H1 (cell line): ENCODE data around the gene CLDN9. TPM values are rescaled to one million over a fixed set of nuclear protein-coding genes. Genes with fewer than 3 reads are reported as not detected.

ENCODE experiments used
- ASH2L ChIP-seq: fragments of 200-600, 300-600 bp; sonication (generic); IDR thresholded peaks from one replicate; pipeline ENCODE4 v1.7.1; 2017; ENCODE audit warnings: low read length
- ATF3 ChIP-seq: IDR thresholded peaks from 2 replicates; pipeline ENCODE4 v1.6.1; 2011; ENCODE audit warnings: low read depth, mild to moderate bottlenecking, low read length; ENCODE audit not compliant: insufficient read depth
- BACH1 ChIP-seq: IDR thresholded peaks from 2 replicates; pipeline ENCODE4 v1.6.1; 2012; ENCODE audit warnings: low read length, improper control_type of control experiment
- BRCA1 ChIP-seq: IDR thresholded peaks from 2 replicates; pipeline ENCODE4 v1.6.1; 2012; ENCODE audit warnings: low read depth, low read length, improper control_type of control experiment
- E2F6 ChIP-seq: IDR thresholded peaks from 2 replicates; pipeline ENCODE4 v1.6.1; 2012; ENCODE audit warnings: inconsistent platforms
- EZH2 ChIP-seq: fragments of 200-600 bp; sonication (generic); IDR thresholded peaks from 2 replicates; pipeline ENCODE4 v1.7.1; 2012; ENCODE audit warnings: low read depth, mild to moderate bottlenecking, moderate library complexity, low read length, inconsistent platforms; ENCODE audit not compliant: severe bottlenecking
- GTF2F1 ChIP-seq: IDR thresholded peaks from 2 replicates; pipeline ENCODE4 v1.6.1; 2012; ENCODE audit warnings: low read depth, low read length, improper control_type of control experiment, borderline replicate concordance
- JUND ChIP-seq: IDR thresholded peaks from 2 replicates; pipeline ENCODE4 v1.6.1; 2011; ENCODE audit warnings: mild to moderate bottlenecking, improper control_type of control experiment, low read length
- KDM1A ChIP-seq: fragments of 200-600, 300-600 bp; sonication (generic); IDR thresholded peaks from 2 replicates; pipeline ENCODE4 v1.7.1; 2016; ENCODE audit warnings: mild to moderate bottlenecking, low read length, borderline replicate concordance
- KDM4A ChIP-seq: IDR thresholded peaks from one replicate; pipeline ENCODE4 v1.7.1; 2012; ENCODE audit warnings: low read depth, mild to moderate bottlenecking, moderate library complexity, low read length, inconsistent platforms; ENCODE audit not compliant: severe bottlenecking
- KDM5A ChIP-seq: fragments of 200-600 bp; IDR thresholded peaks from 2 replicates; pipeline ENCODE4 v1.7.1; 2012; ENCODE audit warnings: mild to moderate bottlenecking, low read length, inconsistent platforms, mixed read lengths
- NANOG ChIP-seq: IDR thresholded peaks from 2 replicates; pipeline ENCODE4 v1.6.1; 2011; ENCODE audit warnings: low read length, low read depth, mild to moderate bottlenecking, inconsistent platforms; ENCODE audit not compliant: insufficient read depth, poor library complexity, severe bottlenecking
- NRF1 ChIP-seq: IDR thresholded peaks from 2 replicates; pipeline ENCODE4 v1.6.1; 2011; ENCODE audit warnings: mild to moderate bottlenecking, low read depth, low read length, improper control_type of control experiment
- POLR2A ChIP-seq, 2 experiments: IDR thresholded peaks; 1 replicate in 1 of 2; 2 replicates in 1 of 2; pipeline ENCODE4 v1.6.1; 2011; ENCODE audit warnings: low read depth in 2 of 2, low read length in 2 of 2, mild to moderate bottlenecking in 2 of 2; ENCODE audit errors: control extremely low read depth in 1 of 2
- POLR2AphosphoS5 ChIP-seq: IDR thresholded peaks from 2 replicates; pipeline ENCODE4 v1.6.1; 2011; ENCODE audit warnings: low read depth, low read length
- RNF2 ChIP-seq: fragments of 200-900, 300-1000 bp; sonication (generic); IDR thresholded peaks from 2 replicates; pipeline ENCODE4 v1.7.1; 2016; ENCODE audit warnings: borderline replicate concordance, low read depth, mild to moderate bottlenecking, antibody characterized with exemption, low read length; ENCODE audit not compliant: poor library complexity, severe bottlenecking; ENCODE audit errors: missing control alignments
- SIX5 ChIP-seq: IDR thresholded peaks from 2 replicates; pipeline ENCODE4 v1.6.1; 2011; ENCODE audit warnings: mild to moderate bottlenecking, low read depth, low read length
- SP1 ChIP-seq: IDR thresholded peaks from 2 replicates; pipeline ENCODE4 v1.6.1; 2011; ENCODE audit warnings: low read depth, low read length
- SP2 ChIP-seq: IDR thresholded peaks from 2 replicates; pipeline ENCODE4 v1.6.1; 2012; ENCODE audit warnings: mild to moderate bottlenecking, low read length, inconsistent platforms
- SP4 ChIP-seq: IDR thresholded peaks from 2 replicates; pipeline ENCODE4 v1.6.1; 2012; ENCODE audit warnings: low read length, inconsistent platforms
- SRF ChIP-seq: IDR thresholded peaks from 2 replicates; pipeline ENCODE4 v1.6.1; 2011; ENCODE audit warnings: mild to moderate bottlenecking, low read depth, low read length, moderate library complexity
- TAF1 ChIP-seq: IDR thresholded peaks from 2 replicates; pipeline ENCODE4 v1.6.1; 2011; ENCODE audit warnings: mild to moderate bottlenecking, low read depth, low read length
- TCF12 ChIP-seq: IDR thresholded peaks from 2 replicates; pipeline ENCODE4 v1.6.1; 2011; ENCODE audit warnings: low read depth, mild to moderate bottlenecking, low read length
- TEAD4 ChIP-seq: IDR thresholded peaks from 2 replicates; pipeline ENCODE4 v1.6.1; 2012; ENCODE audit warnings: low read depth, low read length, inconsistent platforms, mixed read lengths
- polyA plus RNA-seq, 7 experiments: library from polyadenylated mRNA; depleted of rRNA in 3 of 7; stranded (reverse) in 5 of 7; unstranded in 2 of 7; fragments of >200 nt in 5 of 7; fragments of 200-250 nt in 2 of 7; gene quantifications; 1 replicate in 5 of 7; 2 replicates in 1 of 7; 4 replicates in 1 of 7; pipeline versions ENCODE4 v1.2.1 to v1.2.3, GENCODE V29; 2011 to 2013; ENCODE audit warnings: missing spikeins in 2 of 7, mixed read lengths in 2 of 7
- total RNA-seq: library from RNA; stranded (reverse); fragmentation: NEBNext Ultra II Directional; extraction: Animal tissue kit (Norgen Biotek cat#: 25700); gene quantifications from 2 replicates; pipeline ENCODE4 v1.2.1, GENCODE V29; 2021

The CLDN9 gene
- total and polyA plus RNA-seq, 2 of the 8 experiments (the other 6 are each of a cell fraction or from before 2014, with no cell fraction given) = 0.60 to 0.89 TPM

GRCh38 chr16:3007957-3008689, 4.6 kb upstream of the CLDN9 start (continued):
- TF ChIP-seq BRCA1 (no peak; the same call in 1 of the 2 replicates), BACH1 (peak; percentile 61), GTF2F1 (peak; percentile 86), KDM1A (peak; percentile 93), POLR2AphosphoS5 (peak; percentile 75), RNF2 (no peak), JUND (peak; percentile 56; the same call in 1 of the 2 replicates), SP1 (peak; percentile 100), E2F6 (peak; percentile 35; the same call in 1 of the 2 replicates), TAF1 (peak; percentile 87), NRF1 (no peak), SRF (0 out of 2 replicates have a peak, but pooled peaks have one; percentile 16), SP4 (no peak), SIX5 (no peak), POLR2A (IDR thresholded peaks at IDR 0.05; ENCODE audit: control extremely low read depth in 1 of 2, low read depth in 2 of 2, low read length in 2 of 2) (peak; percentile 84 to 87), EZH2 (no peak), KDM5A (no peak), TCF12 (peak; percentile 100), KDM4A (no peak), NANOG (peak; percentile 84), ATF3 (no peak), TEAD4 (peak; percentile 99), SP2 (no peak), ASH2L (peak; percentile 100)
